Measurements from ENCODE around the gene LRRC74B. TPM values are rescaled to one million over a fixed set of nuclear protein-coding genes. Genes with fewer than 3 reads are reported as not detected.

The LRRC74B gene
- total RNA-seq, 1 experiment from 2014 or later, result not detected

DNA sequence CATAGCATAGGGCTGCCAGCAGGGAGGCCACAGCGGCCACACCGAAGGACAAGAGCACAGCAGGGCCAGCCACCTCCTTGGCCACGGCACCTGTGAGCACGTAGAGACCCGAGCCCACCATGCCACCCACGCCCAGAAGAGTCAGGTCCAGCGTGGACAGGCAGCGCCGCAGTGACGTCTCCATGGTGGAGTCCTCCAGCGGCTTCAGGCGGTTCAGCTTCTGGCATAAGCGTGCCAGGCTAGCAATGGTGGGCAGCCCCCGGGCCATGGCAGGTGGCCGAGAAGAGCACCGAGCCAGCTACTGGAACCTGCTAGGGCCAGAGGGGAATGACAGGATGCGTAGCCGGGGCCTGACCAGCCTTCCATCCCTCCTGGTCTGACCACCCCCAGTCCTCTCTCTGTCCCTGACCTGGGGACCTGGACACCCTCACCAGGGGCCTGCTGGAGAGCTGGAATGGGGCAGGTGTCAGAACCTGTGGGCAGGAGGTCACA is 14.2 kb upstream of the LRRC74B start:
- Mint-ChIP-seq H3K27ac (ENCODE audit: unreplicated experiment) (no peak overlapping the region), H3K4me3 (ENCODE audit: low read depth, unreplicated experiment) (peak overlapping the region; percentile 61)

DNA sequence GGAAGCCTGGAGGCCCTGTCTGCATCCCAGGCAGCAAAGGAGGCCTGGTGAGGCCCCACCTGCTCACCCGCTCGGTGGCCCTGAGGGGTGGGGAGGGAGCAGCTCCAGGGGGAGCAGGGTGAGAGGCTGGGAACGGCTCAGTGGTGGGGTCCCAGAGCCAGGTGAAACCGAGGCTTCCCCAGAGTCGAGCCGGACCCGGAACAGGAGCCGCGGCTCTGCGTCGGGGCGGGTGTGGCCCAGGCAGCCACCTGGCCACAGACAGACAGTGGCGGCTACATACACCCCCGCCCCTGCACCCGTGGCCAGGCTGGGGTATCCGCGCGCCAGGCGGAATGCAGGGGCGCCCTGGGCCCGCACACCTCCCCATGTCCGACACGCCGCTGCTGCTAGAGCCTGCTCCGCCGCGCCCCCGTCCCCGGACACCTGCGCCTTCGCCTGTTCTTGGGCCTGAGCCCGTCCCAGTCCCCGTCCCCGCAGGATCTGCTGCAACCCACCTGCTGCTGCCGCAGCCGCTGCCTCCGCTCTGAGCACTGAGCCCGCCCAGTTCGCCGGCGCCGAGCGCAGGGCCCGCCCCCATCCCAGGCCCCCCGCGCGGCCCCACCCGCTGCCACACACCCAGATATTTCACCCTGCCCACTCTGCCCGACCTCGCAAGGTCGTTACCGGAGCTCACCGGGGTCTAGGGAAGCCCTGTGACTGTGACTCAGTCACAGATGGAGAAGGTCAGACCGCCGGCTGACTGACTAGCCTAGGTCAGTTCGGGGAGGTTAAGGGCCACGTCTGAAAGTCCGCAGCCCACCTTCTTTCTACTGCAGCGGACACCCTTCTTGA is 13.5 kb upstream of the LRRC74B start, which contains the start of gene SLC7A4:
Gene SLC7A4, minus strand, starts transcription at position 525 of the 831 bp plus-strand sequence. CDS start 749 bp downstream, outside the sequence.
- peaks cover 55% of the 10 kb centered on the region for H3K27me3 Mint-ChIP-seq (ENCODE audit: unreplicated experiment)
- H3K4me3 Mint-ChIP-seq (ENCODE audit: low read depth, unreplicated experiment), result peak within 1 kb of the TSS; percentile 61
- CTCF ChIA-PET, result interaction anchor here (0.8 kb wide), 1 partner anchor 20 kb away, joined by 3 read pairs; no protein-coding TSS in a partner anchor
- no peaks in the 10 kb centered on the region for H3K36me3 Mint-ChIP-seq (ENCODE audit: insufficient read depth, unreplicated experiment)
- H3K4me1 Mint-ChIP-seq (ENCODE audit: low read depth, unreplicated experiment), result no peaks in the 10 kb centered on the region
- intact Hi-C loops (cut with micrococcal nuclease; ENCODE audit: unreplicated experiment), result no loop called here
- TF ChIP-seq, protein P1, sequence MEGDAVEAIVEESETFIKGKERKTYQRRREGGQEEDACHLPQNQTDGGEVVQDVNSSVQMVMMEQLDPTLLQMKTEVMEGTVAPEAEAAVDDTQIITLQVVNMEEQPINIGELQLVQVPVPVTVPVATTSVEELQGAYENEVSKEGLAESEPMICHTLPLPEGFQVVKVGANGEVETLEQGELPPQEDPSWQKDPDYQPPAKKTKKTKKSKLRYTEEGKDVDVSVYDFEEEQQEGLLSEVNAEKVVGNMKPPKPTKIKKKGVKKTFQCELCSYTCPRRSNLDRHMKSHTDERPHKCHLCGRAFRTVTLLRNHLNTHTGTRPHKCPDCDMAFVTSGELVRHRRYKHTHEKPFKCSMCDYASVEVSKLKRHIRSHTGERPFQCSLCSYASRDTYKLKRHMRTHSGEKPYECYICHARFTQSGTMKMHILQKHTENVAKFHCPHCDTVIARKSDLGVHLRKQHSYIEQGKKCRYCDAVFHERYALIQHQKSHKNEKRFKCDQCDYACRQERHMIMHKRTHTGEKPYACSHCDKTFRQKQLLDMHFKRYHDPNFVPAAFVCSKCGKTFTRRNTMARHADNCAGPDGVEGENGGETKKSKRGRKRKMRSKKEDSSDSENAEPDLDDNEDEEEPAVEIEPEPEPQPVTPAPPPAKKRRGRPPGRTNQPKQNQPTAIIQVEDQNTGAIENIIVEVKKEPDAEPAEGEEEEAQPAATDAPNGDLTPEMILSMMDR (IDR thresholded peaks at IDR 0.05; ENCODE audit: unreplicated experiment), result no peak
- no peaks in the 10 kb centered on the region for H3K9me3 Mint-ChIP-seq (ENCODE audit: low read depth, unreplicated experiment)
- BruUV-seq (replicated peaks), result no TSS peak
- no peak within 1 kb of the TSS for H3K27ac Mint-ChIP-seq (ENCODE audit: unreplicated experiment)
- no peak for DNase-seq

More for the DNA sequence above, 14.2 kb upstream of the LRRC74B start:
- intact Hi-C loops (cut with micrococcal nuclease; ENCODE audit: unreplicated experiment), result no loop called here
- no TSS peak for BruUV-seq (replicated peaks)
- Mint-ChIP-seq H3K36me3 (ENCODE audit: insufficient read depth, unreplicated experiment) (no peaks in the 10 kb centered on the region), H3K9me3 (ENCODE audit: low read depth, unreplicated experiment) (no peaks in the 10 kb centered on the region), H3K4me1 (ENCODE audit: low read depth, unreplicated experiment) (no peaks in the 10 kb centered on the region), H3K27me3 (ENCODE audit: unreplicated experiment) (peaks cover 55% of the 10 kb centered on the region)
- TF ChIP-seq, protein P1 (IDR thresholded peaks at IDR 0.05; ENCODE audit: unreplicated experiment), result no peak
- no peak for DNase-seq
- CTCF ChIA-PET, result no interaction called here

DNA sequence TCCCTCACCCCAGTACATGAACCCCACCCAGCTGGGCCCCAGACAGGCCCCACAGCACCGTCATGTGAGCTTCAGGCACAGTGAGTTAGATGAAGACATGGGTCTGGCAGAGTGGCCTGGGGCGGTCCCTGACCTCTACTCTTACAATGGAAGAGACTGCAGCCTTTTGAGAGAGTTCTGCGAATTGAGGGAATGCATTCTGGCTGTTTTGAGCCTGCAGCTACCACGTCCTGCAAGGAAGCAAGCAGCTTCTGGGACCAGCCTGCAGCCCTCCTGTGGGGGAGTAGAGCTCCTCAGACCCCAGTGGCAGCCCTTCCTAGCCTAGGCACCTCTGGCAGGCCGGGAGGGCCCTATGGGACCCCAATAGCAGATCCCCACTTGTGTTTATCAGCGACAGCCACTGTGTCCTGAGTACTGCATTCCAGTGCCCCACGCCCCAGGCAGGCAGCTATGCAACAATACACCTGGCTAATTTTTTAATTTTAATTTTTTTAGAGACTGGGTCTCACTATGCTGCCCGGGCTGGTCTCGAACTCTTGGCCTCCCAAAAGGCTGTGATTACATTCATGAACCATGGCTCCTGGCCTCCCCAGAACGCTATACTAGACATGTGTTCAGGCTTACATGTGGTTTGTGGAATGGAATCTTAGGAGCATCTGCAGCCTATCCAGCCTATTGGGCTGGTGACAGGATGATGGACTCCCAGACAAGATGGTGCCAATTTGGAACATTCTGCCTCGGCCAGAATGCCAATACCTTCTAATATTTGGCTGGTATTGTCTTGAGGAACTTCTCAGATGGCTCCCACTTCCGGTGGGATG is 12.7 kb upstream of the LRRC74B start:
- BruUV-seq (replicated peaks), result no TSS peak
- no peaks in the 10 kb centered on the region for H3K9me3 Mint-ChIP-seq (ENCODE audit: low read depth, unreplicated experiment)
- no peak overlapping the region for H3K27ac Mint-ChIP-seq (ENCODE audit: unreplicated experiment)
- H3K4me3 Mint-ChIP-seq (ENCODE audit: low read depth, unreplicated experiment), result peak overlapping the region; percentile 61
- H3K36me3 Mint-ChIP-seq (ENCODE audit: insufficient read depth, unreplicated experiment), result no peaks in the 10 kb centered on the region
- TF ChIP-seq, protein P1 (IDR thresholded peaks at IDR 0.05; ENCODE audit: unreplicated experiment), result no peak
- intact Hi-C loops (cut with micrococcal nuclease; ENCODE audit: unreplicated experiment), result no loop called here
- H3K27me3 Mint-ChIP-seq (ENCODE audit: unreplicated experiment), result peaks cover 55% of the 10 kb centered on the region
- DNase-seq, result no peak
- CTCF ChIA-PET, result interaction anchor here (0.8 kb wide), 1 partner anchor 19 kb away, joined by 3 read pairs; no protein-coding TSS in a partner anchor
- H3K4me1 Mint-ChIP-seq (ENCODE audit: low read depth, unreplicated experiment), result no peaks in the 10 kb centered on the region

DNA sequence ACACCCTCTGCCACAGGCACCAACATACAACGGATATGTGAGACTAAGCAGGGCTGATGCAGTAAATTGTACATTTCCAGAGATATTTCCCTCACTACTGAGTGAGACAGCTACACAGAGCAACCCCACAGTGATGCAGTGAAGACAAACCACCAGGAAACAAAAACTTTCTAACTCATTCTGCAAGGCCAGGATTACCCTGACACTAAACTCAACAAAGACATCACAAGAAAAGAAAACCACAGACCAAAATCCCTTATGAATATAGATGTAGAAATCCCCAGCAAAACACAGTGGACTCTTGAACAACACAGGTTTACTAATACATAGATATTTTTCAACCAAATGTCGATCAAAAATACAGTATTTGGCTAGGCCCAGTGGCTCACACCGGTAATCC is 11.9 kb upstream of the LRRC74B start:
- BruUV-seq (replicated peaks), result no TSS peak
- Mint-ChIP-seq H3K9me3 (ENCODE audit: low read depth, unreplicated experiment) (no peaks in the 10 kb centered on the region), H3K4me1 (ENCODE audit: low read depth, unreplicated experiment) (no peaks in the 10 kb centered on the region), H3K4me3 (ENCODE audit: low read depth, unreplicated experiment) (no peak overlapping the region), H3K27ac (ENCODE audit: unreplicated experiment) (no peak overlapping the region), H3K27me3 (ENCODE audit: unreplicated experiment) (peaks cover 53% of the 10 kb centered on the region), H3K36me3 (ENCODE audit: insufficient read depth, unreplicated experiment) (no peaks in the 10 kb centered on the region)
- intact Hi-C loops (cut with micrococcal nuclease; ENCODE audit: unreplicated experiment), result no loop called here
- DNase-seq, result no peak
- TF ChIP-seq, protein P1 (IDR thresholded peaks at IDR 0.05; ENCODE audit: unreplicated experiment), result no peak
- CTCF ChIA-PET, result no interaction called here

Measured in Calu3 (cell line).